HepG2 (cell line): ENCODE measurements around the gene MEAK7. TPM values are rescaled to one million over a fixed set of nuclear protein-coding genes. Genes with fewer than 3 reads are reported as not detected.

ENCODE experiments used
- ATAC-seq: fragments of 200-7000 bp; cut with Tn5 transposase; 3 replicates; pipeline ENCODE4 v1.9.1; 2020; ENCODE audit warnings: mild to moderate bottlenecking, moderate library complexity
- BruUV-seq: library from RNA; stranded (reverse); fragments of 400-500 nt; replicated peaks from 2 replicates; lab custom pipeline; 2021; lab: Mats Ljungman, UMichigan
- CTCF ChIA-PET: fragments of 300-600 bp; formaldehyde crosslinking; extraction: SDS; loops from one replicate; lab custom pipeline; 2021; ENCODE audit warnings: low total read pairs, inconsistent platforms, low intra/inter-chr PET ratio; lab: Yijun Ruan, JAX
- POLR2A ChIA-PET: fragments of 350-600 bp; sonication (Branson Sonifier 250); formaldehyde crosslinking; loops from one replicate; lab custom pipeline; 2020; ENCODE audit warnings: antibody characterized with exemption, inconsistent platforms; lab: Yijun Ruan, JAX
- DNase-seq: peaks from one replicate; pipeline ENCODE4 v3.0.0-alpha.2; 2015; ENCODE audit warnings: low spot score
- FAIRE-seq: peaks from 3 replicates; lab custom pipeline; 2011; peaks lifted over from hg19 to GRCh38; lab: Jason Lieb, UNC
- H2AFZ ChIP-seq: one replicate; pipeline ENCODE4 v1.6.1; 2011; ENCODE audit warnings: low read length, inconsistent platforms
- H3K27ac ChIP-seq: fragments of 300-600 bp; 3 replicates; pipeline ENCODE4 v1.8.0; 2011; ENCODE audit warnings: mixed run types, mild to moderate bottlenecking, mixed read lengths, low read length, inconsistent platforms; ENCODE audit not compliant: insufficient read depth; ENCODE audit errors: extremely low read length
- H3K27me3 ChIP-seq, 2 experiments: fragments of 200-600 bp in 1 of 2; 2 replicates in 1 of 2; 3 replicates in 1 of 2; pipeline versions ENCODE4 v1.6.0 to v1.8.0; 2011; ENCODE audit warnings: low read length in 2 of 2, mild to moderate bottlenecking in 2 of 2, moderate library complexity in 2 of 2, inconsistent platforms in 1 of 2; ENCODE audit not compliant: insufficient read depth in 2 of 2, control insufficient read depth in 1 of 2
- H3K36me3 ChIP-seq, 2 experiments: fragments of 200-600 bp in 1 of 2; replicated peaks in 1 of 2; 2 replicates in 1 of 2; 3 replicates in 1 of 2; pipeline versions ENCODE4 v1.5.1 to v1.8.0; 2011; ENCODE audit warnings: low read length in 2 of 2, inconsistent platforms in 1 of 2; ENCODE audit not compliant: insufficient read depth in 2 of 2, control insufficient read depth in 1 of 2
- H3K4me1 ChIP-seq: 2 replicates; pipeline ENCODE4 v1.5.1; 2012; ENCODE audit warnings: low read length, inconsistent platforms; ENCODE audit not compliant: insufficient read depth
- H3K4me2 ChIP-seq: 2 replicates; pipeline ENCODE4 v1.6.0; 2011; ENCODE audit warnings: low read depth, low read length, inconsistent platforms
- H3K4me3 ChIP-seq, 3 experiments: fragments of 200-600 bp in 1 of 3; sonication (generic), shearing (Covaris generic) in 1 of 3; replicated peaks in 1 of 3; 2 replicates each; pipeline ENCODE4 v1.5.1; 2011 to 2016; ENCODE audit warnings: low read length in 3 of 3, inconsistent platforms in 2 of 3, low read depth in 2 of 3, mild to moderate bottlenecking in 2 of 3, control low read depth in 1 of 3, mixed read lengths in 1 of 3; ENCODE audit not compliant: insufficient read depth in 1 of 3
- H3K79me2 ChIP-seq: one replicate; pipeline ENCODE4 v1.6.1; 2011; ENCODE audit warnings: low read length, inconsistent platforms; ENCODE audit not compliant: insufficient read depth
- H3K9ac ChIP-seq: 2 replicates; pipeline ENCODE4 v1.6.0; 2011; ENCODE audit warnings: mild to moderate bottlenecking, low read depth, low read length, inconsistent platforms; ENCODE audit not compliant: insufficient read depth
- H3K9me3 ChIP-seq: 2 replicates; pipeline ENCODE4 v1.5.1; 2012; ENCODE audit warnings: mild to moderate bottlenecking, low read length
- H4K20me1 ChIP-seq: 2 replicates; pipeline ENCODE4 v1.6.0; 2011; ENCODE audit warnings: inconsistent platforms, mild to moderate bottlenecking, low read length, moderate library complexity; ENCODE audit not compliant: insufficient read depth
- JUNB ChIP-seq: sonication (generic); formaldehyde crosslinking; IDR thresholded peaks from 2 replicates; pipeline ENCODE4 v1.8.0; 2022; ENCODE audit warnings: missing genetic modification reagents, mild to moderate bottlenecking, borderline replicate concordance
- MAFF ChIP-seq: IDR thresholded peaks from 2 replicates; pipeline ENCODE4 v1.6.1; 2011; ENCODE audit warnings: low read depth, low read length, improper control_type of control experiment
- MATR3 ChIP-seq: sonication (generic); formaldehyde crosslinking; IDR thresholded peaks from 2 replicates; pipeline ENCODE4 v1.4.0; 2020; ENCODE audit warnings: missing genetic modification reagents
- PRPF4 ChIP-seq: fragments of 200-400 bp; formaldehyde crosslinking; IDR thresholded peaks from 2 replicates; pipeline ENCODE4 v1.6.1; 2016; ENCODE audit warnings: low read length, low read depth; ENCODE audit not compliant: poor library complexity, severe bottlenecking
- RBM22 ChIP-seq: fragments of 200-400 bp; formaldehyde crosslinking; optimal IDR thresholded peaks from 2 replicates; pipeline ENCODE3; 2017; ENCODE audit warnings: mild to moderate bottlenecking, low read length, moderate library complexity
- ZBTB21 ChIP-seq: sonication (generic); formaldehyde crosslinking; IDR thresholded peaks from 2 replicates; pipeline ENCODE4 v1.4.0; 2020; ENCODE audit warnings: missing genetic modification reagents
- WGBS: methylation state at CpG from one replicate; pipeline ENCODE4 v1.1.6; 2017; ENCODE audit warnings: low lambda C conversion rate; 5-methylcytosine and 5-hydroxymethylcytosine counted together
- in situ Hi-C: cut with HindIII; loops from 2 replicates; pipeline ENCODE4 v1.10.0; 2017; ENCODE audit warnings: low pct_unique_long_range_greater_than_20kb; ENCODE audit not compliant: extremely low pct_ligation_motif_present
- intact Hi-C: fragments of 100-400 bp; cut with micrococcal nuclease; formaldehyde crosslinking; loops from one replicate; pipeline ENCODE4 v1.10.0; 2022; ENCODE audit not compliant: unreplicated experiment
- polyA plus RNA-seq, 8 experiments: library from polyadenylated mRNA; depleted of rRNA in 3 of 8; stranded (reverse) in 7 of 8; unstranded in 1 of 8; fragments of >200 nt; fragmentation: Illumina TruSeq in 4 of 8; extraction: Trizol in 4 of 8; gene quantifications; 2 replicates each; pipeline versions ENCODE4 v1.2.1 to v1.2.3, GENCODE V29; 2011 to 2016; ENCODE audit warnings: low read depth in 4 of 8, missing spikeins in 1 of 8, mixed read lengths in 1 of 8; ENCODE audit not compliant: insufficient read depth in 1 of 8
- total RNA-seq, 5 experiments: library from RNA; depleted of rRNA; stranded (reverse); fragments of >200 nt; fragmentation: Illumina TruSeq; extraction: Trizol; gene quantifications; 2 replicates each; pipeline ENCODE4 v1.2.3, GENCODE V29; 2016; ENCODE audit warnings: low read depth in 1 of 5
- TF ChIP-seq, protein P1 (sequence below): sonication (generic); formaldehyde crosslinking; IDR thresholded peaks from 2 replicates; pipeline ENCODE4 v1.8.0; 2022; ENCODE audit warnings: missing genetic modification reagents, mild to moderate bottlenecking, moderate library complexity, borderline replicate concordance
- TF ChIP-seq, protein P2 (sequence below): sonication (generic); formaldehyde crosslinking; conservative IDR thresholded peaks from 2 replicates; pipeline ENCODE4 v1.8.0; 2022; ENCODE audit warnings: low read depth, missing genetic modification reagents
- TF ChIP-seq, protein P3 (sequence below): IDR thresholded peaks from 2 replicates; pipeline ENCODE4 v1.6.1; 2016; ENCODE audit warnings: low read depth, control low read depth
- TF ChIP-seq, protein P4 (sequence below): sonication (generic); formaldehyde crosslinking; IDR thresholded peaks from 2 replicates; pipeline ENCODE4 v1.5.1; 2020; ENCODE audit warnings: mild to moderate bottlenecking, missing genetic modification reagents, moderate library complexity

Gene MEAK7
- total and polyA plus RNA-seq, 2 of the 13 experiments (the other 11 are each of a cell fraction or from before 2014, with no cell fraction given): 11.8 to 14.7 TPM

DNA sequence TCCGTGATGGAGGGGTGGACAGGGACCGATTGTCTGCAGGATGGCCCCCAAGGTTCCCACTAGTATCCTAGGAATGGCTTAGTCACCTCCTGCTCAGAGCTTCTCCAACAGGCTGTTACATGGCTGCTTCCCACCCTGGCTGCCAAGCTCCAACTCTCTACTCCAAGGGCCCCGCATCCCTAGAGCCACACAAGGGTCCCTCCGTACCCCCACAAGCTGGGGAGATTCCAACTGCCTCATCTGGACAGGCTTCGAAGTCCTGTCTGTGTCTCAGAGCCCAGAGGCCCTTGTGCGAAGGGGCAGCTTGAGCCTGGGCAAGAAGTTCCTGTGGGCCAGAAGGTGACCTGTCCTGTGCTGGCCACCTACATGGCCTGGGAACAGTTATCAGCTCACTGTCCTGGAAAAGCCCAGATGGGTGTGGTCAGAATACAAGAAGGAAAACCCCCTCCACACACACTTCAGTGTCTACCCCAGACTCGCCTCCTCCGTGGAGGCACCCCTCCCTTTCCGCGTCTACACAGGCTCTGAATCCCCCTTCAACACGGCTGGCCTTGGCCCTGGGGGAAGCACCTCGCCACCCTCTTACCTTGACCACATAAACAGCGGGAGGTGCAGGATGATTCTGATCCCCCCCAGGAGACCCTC is 586 bp downstream of the MEAK7 start (continued):
- TF ChIP-seq, protein P1, sequence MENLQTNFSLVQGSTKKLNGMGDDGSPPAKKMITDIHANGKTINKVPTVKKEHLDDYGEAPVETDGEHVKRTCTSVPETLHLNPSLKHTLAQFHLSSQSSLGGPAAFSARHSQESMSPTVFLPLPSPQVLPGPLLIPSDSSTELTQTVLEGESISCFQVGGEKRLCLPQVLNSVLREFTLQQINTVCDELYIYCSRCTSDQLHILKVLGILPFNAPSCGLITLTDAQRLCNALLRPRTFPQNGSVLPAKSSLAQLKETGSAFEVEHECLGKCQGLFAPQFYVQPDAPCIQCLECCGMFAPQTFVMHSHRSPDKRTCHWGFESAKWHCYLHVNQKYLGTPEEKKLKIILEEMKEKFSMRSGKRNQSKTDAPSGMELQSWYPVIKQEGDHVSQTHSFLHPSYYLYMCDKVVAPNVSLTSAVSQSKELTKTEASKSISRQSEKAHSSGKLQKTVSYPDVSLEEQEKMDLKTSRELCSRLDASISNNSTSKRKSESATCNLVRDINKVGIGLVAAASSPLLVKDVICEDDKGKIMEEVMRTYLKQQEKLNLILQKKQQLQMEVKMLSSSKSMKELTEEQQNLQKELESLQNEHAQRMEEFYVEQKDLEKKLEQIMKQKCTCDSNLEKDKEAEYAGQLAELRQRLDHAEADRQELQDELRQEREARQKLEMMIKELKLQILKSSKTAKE (CRISPR knock-in tag): no peak
- no peak for TF ChIP-seq ZBTB21 (CRISPR knock-in tag)
- TF ChIP-seq, protein P2, sequence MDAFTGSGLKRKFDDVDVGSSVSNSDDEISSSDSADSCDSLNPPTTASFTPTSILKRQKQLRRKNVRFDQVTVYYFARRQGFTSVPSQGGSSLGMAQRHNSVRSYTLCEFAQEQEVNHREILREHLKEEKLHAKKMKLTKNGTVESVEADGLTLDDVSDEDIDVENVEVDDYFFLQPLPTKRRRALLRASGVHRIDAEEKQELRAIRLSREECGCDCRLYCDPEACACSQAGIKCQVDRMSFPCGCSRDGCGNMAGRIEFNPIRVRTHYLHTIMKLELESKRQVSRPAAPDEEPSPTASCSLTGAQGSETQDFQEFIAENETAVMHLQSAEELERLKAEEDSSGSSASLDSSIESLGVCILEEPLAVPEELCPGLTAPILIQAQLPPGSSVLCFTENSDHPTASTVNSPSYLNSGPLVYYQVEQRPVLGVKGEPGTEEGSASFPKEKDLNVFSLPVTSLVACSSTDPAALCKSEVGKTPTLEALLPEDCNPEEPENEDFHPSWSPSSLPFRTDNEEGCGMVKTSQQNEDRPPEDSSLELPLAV: no peak
- TF ChIP-seq MAFF: no peak
- no peak for TF ChIP-seq JUNB
- no peak for TF ChIP-seq MATR3 (CRISPR knock-in tag)

DNA sequence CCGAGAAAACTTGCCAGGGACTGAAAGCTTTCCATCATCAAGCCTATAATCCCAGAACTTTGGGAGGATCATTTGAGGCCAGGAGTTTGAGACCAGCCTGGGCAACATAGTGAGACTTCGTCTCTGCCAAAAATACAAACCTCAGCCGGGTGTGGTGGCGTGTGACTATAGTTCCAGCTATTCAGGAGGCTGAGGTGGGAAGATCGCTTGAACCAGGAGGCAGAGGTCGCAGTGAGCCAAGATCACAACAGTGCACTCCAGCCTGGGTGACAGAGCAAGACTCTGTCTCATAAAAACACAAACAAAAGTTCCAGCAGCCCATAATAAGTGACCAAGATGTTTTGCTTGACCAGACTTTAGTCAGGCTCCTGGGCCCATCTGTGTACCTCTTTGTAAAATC is 1.9 kb downstream of the MEAK7 start:
- Histone ChIP-seq H4K20me1 (no peaks in the 10 kb centered on the region), H3K9me3 (no peaks in the 10 kb centered on the region), H3K9ac (no peak overlapping the region), H3K4me1 (peaks cover 30% of the 10 kb centered on the region), H3K4me3 (no peak overlapping the region), H2AFZ (no peak overlapping the region), H3K4me2 (no peak overlapping the region), H3K27ac (no peak overlapping the region), H3K79me2 (peaks cover 2% of the 10 kb centered on the region), H3K27me3 (no peaks in the 10 kb centered on the region), H3K36me3 (peaks cover 2 to 4% of the 10 kb centered on the region in 2 experiments; a peak in 3 of 5 replicates)
- CTCF ChIA-PET: no interaction called here
- 95% methylated on average over 6 of the region's 6 CpGs for WGBS
- BruUV-seq: no TSS peak
- DNase-seq (no peak), FAIRE-seq (no peak), ATAC-seq (no peak)
- TF ChIP-seq PRPF4 (no peak), RBM22 (no peak)
- TF ChIP-seq, protein P3, sequence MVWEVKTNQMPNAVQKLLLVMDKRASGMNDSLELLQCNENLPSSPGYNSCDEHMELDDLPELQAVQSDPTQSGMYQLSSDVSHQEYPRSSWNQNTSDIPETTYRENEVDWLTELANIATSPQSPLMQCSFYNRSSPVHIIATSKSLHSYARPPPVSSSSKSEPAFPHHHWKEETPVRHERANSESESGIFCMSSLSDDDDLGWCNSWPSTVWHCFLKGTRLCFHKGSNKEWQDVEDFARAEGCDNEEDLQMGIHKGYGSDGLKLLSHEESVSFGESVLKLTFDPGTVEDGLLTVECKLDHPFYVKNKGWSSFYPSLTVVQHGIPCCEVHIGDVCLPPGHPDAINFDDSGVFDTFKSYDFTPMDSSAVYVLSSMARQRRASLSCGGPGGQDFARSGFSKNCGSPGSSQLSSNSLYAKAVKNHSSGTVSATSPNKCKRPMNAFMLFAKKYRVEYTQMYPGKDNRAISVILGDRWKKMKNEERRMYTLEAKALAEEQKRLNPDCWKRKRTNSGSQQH (CRISPR knock-in tag): no peak
- TF ChIP-seq, protein P4, sequence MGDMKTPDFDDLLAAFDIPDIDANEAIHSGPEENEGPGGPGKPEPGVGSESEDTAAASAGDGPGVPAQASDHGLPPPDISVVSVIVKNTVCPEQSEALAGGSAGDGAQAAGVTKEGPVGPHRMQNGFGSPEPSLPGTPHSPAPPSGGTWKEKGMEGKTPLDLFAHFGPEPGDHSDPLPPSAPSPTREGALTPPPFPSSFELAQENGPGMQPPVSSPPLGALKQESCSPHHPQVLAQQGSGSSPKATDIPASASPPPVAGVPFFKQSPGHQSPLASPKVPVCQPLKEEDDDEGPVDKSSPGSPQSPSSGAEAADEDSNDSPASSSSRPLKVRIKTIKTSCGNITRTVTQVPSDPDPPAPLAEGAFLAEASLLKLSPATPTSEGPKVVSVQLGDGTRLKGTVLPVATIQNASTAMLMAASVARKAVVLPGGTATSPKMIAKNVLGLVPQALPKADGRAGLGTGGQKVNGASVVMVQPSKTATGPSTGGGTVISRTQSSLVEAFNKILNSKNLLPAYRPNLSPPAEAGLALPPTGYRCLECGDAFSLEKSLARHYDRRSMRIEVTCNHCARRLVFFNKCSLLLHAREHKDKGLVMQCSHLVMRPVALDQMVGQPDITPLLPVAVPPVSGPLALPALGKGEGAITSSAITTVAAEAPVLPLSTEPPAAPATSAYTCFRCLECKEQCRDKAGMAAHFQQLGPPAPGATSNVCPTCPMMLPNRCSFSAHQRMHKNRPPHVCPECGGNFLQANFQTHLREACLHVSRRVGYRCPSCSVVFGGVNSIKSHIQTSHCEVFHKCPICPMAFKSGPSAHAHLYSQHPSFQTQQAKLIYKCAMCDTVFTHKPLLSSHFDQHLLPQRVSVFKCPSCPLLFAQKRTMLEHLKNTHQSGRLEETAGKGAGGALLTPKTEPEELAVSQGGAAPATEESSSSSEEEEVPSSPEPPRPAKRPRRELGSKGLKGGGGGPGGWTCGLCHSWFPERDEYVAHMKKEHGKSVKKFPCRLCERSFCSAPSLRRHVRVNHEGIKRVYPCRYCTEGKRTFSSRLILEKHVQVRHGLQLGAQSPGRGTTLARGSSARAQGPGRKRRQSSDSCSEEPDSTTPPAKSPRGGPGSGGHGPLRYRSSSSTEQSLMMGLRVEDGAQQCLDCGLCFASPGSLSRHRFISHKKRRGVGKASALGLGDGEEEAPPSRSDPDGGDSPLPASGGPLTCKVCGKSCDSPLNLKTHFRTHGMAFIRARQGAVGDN (CRISPR knock-in tag): no peak
- in situ Hi-C loops (no loop called here), intact Hi-C loops (no loop called here)
- POLR2A ChIA-PET: no interaction called here
